NCI-H526 treated with DMSO at 0.1 percent for 48 hours (cell line): ENCODE results near the gene DAND5.

Source experiments
- DNase-seq: peaks from one replicate; lab custom pipeline; 2025; lab: John Stamatoyannopoulos, UW

Gene DAND5

GRCh38 chr19:12994701-12995595 lies 25.6 kb downstream of the DAND5 start, which contains the start of gene NFIX:
NFIX (plus strand) TSS chr19:12995475; CDS start chr19:12995838, 363 bp downstream.
- DNase-seq = no peak

GRCh38 chr19:12995596-12996405 lies 26.4 kb downstream of the DAND5 start:
- no peak for DNase-seq

GRCh38 chr19:12996406-12997094 lies 27.2 kb downstream of the DAND5 start:
- DNase-seq = no peak

GRCh38 chr19:12997179-12997966 lies 28.0 kb downstream of the DAND5 start:
- no peak for DNase-seq

DNA sequence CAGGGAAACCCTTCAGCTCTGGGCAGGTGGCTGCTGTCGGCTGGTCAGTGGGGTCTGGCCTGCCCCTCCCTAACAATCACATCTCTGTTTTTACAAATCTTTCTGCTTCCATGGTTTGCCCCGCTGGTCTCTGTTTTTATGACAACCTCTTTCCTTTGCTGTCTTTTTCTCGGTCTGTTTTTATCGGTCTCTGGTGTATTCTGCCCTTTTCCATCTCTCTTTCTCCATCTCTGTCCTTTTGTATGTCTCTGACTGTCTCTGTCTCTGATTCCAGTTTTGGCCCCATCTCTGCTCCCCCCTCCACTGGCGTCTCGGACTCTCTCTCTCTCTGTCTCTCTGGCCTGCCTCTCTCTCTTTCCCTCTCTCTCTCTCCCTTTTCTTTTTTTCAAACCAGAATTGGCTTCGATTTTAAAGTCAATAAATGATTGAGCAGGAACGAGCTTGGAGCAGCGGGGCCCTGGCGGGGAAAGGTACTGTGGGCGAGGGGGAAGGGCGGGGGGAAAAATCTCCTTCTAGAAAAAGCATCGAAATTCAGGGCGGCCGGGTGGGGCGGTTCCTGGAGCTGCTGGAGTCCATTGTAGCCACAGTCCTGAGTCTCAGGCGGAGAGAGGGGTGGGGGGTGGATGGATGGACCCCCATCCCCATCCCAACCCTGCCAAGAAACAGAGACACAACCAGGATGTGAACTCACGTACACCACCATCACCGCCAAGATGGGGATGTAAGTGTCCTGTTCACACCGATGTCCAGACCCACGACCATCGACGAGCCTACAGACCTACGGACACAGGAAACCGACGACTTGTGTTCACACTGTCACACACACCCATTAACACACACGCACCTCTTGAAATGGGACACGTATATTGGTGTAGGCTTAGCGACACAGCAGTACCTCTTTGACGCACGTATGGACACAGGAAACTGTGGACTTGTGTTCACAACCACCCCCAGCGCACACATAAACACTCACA lies 28.9 kb downstream of the DAND5 start:
- DNase-seq = no peak

DNA sequence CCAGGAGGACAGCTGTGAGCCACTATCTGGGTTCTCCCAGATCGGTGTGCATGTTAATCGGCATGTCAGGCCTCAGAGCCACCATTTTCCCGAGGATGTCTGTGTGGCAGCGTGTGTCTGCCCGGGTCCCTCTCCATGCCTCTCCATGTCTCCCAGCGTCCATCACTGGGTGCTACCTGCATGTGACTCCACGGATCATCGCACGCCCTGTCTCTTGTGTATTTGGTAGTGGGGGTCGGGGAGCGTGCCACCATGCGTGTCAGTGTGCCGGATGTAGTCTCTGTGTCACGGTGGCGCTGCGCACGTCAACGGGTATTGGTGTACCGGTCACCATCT lies 31.8 kb downstream of the DAND5 start:
- DNase-seq = no peak

DNA sequence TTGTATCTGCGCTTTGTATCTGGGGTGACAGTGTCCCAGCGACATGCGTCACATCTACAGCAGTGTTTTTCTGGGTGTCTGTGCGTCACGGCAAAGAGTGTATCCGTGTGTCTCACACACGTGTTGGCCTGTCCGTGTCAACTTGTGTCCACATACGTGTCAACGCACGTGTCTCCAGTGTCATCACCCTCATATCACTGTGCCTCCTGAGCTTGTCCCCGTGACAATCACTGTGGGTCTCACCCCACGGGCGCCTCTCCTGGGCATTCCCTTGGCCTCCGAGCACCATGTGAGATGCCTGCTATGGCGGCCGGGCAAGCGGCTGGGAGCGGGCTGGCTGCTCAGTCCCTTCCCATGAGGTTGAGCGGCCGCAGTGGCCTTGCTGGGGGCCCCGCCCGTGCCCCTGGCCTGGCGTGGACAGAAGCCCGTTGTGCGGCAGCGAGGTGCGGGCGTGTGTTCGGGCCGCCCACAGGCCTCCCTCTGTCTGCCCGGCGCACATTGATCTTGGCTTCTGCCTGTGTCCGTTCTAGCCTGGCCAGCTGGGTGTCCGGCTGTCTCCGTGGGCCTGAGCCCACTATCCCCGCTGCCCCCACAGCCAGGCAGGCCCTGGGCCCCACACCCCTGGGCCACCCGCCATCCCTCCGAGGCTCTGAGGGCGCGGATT lies 32.3 kb downstream of the DAND5 start:
- DNase-seq = no peak

GRCh38 chr19:13002166-13002898 lies 33.0 kb downstream of the DAND5 start:
- no peak for DNase-seq

GRCh38 chr19:13003081-13003480 lies 33.7 kb downstream of the DAND5 start:
- no peak for DNase-seq

GRCh38 chr19:13004273-13004672 lies 34.9 kb downstream of the DAND5 start:
- DNase-seq = no peak

DNA sequence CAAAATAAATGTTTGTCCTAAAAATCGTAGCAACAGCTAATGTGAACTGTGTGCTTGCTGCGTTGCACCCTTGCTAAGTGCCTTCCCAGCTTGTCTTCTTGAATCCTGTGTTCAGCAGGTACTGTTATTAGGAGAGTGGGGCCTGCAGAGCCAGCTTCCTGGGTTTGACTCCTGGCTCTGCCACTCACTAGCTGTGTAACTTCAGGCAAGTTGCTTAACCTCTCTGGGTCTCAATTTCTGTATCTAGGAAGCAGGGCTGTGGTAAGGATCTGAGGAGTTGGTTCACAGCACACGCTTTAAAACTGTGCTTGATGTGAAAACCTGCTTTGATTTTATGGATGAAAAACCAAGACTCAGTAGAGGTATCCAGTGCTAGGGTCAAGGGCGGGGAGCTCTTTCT lies 35.9 kb downstream of the DAND5 start:
- DNase-seq = no peak

DNA sequence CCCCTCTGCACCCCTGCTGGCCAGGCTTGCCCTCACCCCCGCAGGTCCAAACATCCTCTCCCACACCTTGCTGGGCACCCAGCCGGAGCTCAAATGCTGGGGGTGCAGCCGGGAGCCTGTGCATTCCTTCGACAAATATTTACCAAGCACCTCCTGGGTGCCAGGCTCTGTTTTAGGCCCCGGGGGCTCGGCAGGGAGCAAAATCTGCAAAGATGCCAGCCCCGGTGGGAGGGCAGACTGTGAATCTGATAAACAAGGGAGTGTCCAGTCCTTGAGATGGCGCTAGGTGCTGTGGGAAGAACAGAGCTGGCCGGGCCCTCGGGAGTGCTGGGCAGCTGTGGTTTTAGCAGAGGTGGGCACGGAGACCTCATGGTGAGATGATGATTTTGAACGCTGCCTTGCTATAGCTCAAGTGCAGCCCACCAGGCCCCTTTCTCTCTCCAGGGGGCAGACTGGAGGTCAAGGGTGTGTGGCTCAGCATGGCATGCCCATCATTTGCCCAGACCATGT lies 36.5 kb downstream of the DAND5 start:
- DNase-seq = no peak

- DNase-seq = no peak
Measured at GRCh38 chr19:13006431-13007281, 37.3 kb downstream of the DAND5 start.

DNA sequence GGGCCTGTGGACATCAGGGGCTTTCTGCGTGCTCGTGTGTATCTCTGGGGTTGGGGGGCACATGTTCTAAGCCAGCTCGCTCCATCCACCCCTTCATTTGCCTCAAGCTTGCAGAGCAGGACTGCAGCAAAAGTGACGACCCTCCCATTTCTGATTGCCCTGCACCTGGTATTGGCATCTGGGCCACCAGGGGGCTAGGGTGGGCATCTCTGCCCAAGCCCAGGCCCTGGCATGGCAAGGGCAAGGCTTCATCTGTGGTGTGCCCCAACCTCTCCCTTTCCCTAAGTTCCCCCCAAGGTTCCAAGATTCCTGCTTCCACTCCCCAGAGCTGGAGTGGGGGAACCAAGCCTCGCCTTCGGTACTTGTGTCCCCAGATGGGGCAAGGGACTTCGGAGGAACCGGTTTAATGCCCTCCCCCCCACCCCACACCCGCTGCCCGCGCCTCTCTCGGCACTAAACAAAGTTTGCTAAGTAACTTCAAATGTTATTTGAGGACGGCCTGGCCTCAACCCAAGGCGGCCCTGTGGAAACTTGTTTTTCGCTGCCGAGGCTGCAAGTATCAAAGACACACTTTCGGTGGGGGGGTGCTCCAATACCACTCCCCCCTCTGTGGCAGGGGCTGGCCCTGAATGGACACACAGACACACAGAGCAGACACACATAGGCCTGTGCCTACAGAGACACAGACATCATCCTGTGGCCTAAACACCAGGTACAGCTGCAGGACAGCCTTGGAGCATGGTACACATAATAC lies 38.1 kb downstream of the DAND5 start:
- DNase-seq = no peak

GRCh38 chr19:13008926-13009787 lies 39.8 kb downstream of the DAND5 start:
- no peak for DNase-seq
